T-helper 2 cell (primary cell): ENCODE data around the gene APCDD1.
"Not testable (repeated sequence)": the region's sequence is repeated elsewhere in the genome, so short reads cannot be mapped to it uniquely, and the experiment has no call there.

Experiments used
- DNase-seq, 5 experiments: peaks; one replicate each; pipeline versions ENCODE4 v3.0.0 to v3.0.0-alpha.2; 2012 to 2022

Gene APCDD1

DNA sequence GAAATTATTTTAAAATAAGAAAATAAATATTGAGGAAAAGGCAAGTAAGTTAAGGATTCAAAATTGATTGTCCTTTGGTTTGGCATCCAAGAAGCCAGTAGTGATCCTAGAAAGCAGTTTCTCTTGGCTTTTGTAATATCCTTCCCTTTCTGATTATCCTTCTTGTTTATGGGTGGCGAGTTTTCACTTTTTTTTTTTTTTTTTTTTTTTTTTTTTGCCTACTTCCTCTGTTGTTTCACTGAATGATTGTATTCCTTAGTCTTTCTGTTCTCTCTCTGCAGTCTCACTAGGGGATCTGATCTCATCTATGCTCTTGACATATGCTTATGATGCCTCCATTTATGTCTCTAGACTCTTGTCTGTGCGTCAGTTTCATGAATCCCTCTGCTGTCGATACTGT lies 75.6 kb downstream of the APCDD1 start:
- DNase-seq: no peak

- DNase-seq: peak in 1 of 5 experiments; percentile 52
These were observed 76.4 kb downstream of the APCDD1 start for GRCh38 chr18:10530852-10531251.

DNA sequence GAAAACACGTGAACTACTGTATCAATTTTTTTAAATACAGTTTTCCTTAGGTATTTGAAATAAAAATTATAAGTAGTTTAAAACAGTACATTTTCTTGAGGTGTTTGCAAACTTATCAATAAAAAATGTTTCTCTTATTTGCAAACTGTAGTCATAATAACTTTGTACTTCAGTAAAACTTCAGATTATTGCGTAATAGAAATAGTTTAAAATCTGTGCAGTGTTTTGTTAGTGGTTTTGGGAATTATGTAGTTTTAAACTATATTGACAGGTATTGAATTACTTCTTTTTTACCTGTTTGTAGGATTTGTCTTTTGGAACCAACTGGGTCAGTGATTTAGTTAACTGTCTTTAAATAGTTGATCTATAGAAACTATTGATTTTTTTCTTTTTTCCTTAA lies 78.7 kb downstream of the APCDD1 start:
- no peak for DNase-seq

- no peak for DNase-seq
These were observed 81.8 kb downstream of the APCDD1 start for GRCh38 chr18:10536280-10536679.

DNA sequence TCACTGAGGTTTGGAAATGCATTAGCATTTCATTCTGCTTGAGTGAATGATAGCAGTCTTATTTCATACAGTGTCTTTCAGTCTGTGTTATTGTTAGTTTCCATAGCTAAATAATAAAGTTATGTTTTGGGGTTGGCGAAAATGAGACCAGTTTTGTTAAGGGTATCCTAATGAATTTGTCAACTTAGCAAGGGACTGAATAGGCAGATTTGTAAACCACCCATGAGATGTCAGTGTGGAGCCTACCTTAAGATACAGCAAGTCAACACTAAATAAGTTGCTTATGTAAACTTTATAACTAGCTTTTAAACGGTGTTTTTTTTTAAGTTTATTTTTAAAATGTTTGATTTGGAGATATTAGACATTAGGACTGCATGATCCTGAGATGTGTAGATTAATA lies 83.3 kb downstream of the APCDD1 start:
- DNase-seq: no peak

- not testable (repeated sequence) for DNase-seq
These were observed 84.7 kb downstream of the APCDD1 start for GRCh38 chr18:10539124-10539523.
